ENCODE measurements around the gene VMP1.
"Not testable (repeated sequence)": the region's sequence is repeated elsewhere in the genome, so short reads cannot be mapped to it uniquely, and the experiment has no call there.

VMP1 gene

GRCh38 chr17:59870482-59870881 lies 163.0 kb downstream of the VMP1 start:
- no peak for DNase-seq (ENCODE audit: low read depth)

GRCh38 chr17:59872351-59872750 lies 164.9 kb downstream of the VMP1 start:
- DNase-seq (ENCODE audit: low read depth) = no peak

GRCh38 chr17:59873414-59873813 lies 166.0 kb downstream of the VMP1 start:
- DNase-seq (ENCODE audit: low read depth) = not testable (repeated sequence)

GRCh38 chr17:59874376-59874775 lies 166.9 kb downstream of the VMP1 start:
- no peak for DNase-seq (ENCODE audit: low read depth)

GRCh38 chr17:59876107-59876506 lies 168.7 kb downstream of the VMP1 start:
- DNase-seq (ENCODE audit: low read depth) = no peak

DNA sequence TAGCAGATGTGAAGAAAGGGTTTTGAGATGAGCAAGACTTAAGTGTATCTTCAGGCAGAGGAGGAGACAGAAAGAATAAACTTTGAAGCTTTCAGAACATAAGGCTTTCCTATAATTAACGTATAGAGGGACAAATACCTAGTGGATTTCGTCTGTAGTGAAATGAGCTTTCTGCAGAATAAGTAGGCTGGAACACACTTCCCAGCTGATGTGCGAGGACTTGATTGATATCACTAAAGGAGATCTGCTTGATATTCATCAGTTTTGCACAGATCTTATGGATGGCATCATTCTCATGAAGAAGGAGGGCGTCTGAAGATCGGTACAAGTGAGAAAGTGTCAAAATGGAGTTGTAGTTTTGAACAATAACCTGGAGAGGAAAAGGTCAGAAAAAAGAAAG lies 170.5 kb downstream of the VMP1 start:
- no peak for DNase-seq (ENCODE audit: low read depth)

GRCh38 chr17:59878624-59879023 lies 171.2 kb downstream of the VMP1 start:
- DNase-seq (ENCODE audit: low read depth) = no peak

DNA sequence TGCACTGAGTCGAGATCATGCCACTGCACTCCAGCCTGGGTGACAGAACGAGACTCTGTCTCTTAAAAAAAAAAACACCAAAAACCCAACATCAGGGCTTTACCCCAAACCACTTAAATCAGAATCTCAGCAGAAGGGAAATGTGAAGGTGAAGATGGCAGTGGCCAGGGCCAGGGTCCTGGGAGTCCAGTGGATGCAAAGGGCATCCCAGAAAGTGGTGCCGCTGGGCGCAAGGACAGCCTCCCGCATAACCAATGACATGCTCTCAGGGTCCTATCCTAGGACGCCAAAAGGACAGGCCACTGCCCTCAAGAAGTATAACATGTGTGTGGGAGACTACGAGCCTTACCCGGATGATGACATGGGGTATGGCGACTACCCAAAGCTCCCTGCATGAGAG lies 177.4 kb downstream of the VMP1 start:
- no peak for DNase-seq (ENCODE audit: low read depth)

DNA sequence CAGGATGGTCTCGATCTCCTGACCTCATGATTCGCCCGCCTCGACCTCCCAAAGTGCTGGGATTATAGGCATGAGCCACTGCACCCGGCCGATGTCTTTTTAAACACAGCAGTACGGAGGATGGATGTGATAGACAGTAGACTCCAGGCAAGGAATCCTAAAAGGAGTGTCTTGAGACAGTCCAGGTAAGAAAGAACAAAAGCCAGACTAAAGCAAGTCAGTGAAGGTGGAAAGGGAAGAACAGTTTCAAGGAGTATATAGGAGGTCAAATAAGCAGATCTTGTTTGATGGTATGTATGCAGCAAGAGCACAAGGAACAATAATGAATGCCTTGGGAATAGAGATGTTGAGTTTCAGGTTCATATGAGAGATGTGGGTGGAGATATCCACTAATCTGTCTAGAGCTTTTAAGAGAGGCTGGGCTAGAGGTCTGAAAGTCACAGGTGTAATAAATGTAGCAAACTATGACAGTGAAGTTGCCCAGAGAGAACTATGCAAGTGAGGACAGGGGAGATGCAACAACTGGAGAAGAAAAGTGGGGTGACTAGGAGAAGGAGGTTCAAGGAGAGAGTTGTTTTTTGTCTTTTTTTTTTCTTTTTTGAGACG lies 180.8 kb downstream of the VMP1 start:
- DNase-seq (ENCODE audit: low read depth) = no peak

DNA sequence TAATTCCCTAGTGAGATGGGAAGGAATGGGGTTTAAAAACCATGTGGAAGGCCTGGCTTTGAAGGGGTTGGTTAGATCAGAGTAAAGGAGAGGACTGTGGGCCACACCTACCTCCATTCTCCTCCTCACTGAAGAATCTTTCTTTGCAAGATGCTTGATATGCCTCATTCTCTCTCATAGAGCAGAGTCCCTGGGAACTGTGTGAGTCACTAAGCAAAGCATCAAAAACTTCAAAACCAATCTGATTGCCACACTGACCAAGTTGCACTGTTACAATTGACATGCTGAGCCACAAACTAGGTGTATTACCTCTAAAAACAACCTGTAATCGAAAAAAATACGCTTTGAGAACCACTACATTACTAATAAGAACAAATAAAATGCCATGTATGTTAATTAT lies 183.3 kb downstream of the VMP1 start:
- DNase-seq (ENCODE audit: low read depth) = no peak
